Erythroblast (primary cell): Measurements from ENCODE around the gene MMP8.

Experiments used
- GATA1 ChIP-seq: IDR thresholded peaks from 2 replicates; pipeline ENCODE4 v1.6.1; 2011; ENCODE audit warnings: low read depth, mild to moderate bottlenecking, control low read depth, low read length, moderate library complexity
- POLR2A ChIP-seq: IDR thresholded peaks from 2 replicates; pipeline ENCODE4 v1.6.1; 2011; ENCODE audit warnings: mild to moderate bottlenecking, low read length

GRCh38 chr11:102695201-102695600 is 29.6 kb downstream of the MMP8 start:
- TF ChIP-seq POLR2A (no peak), GATA1 (no peak)
